ENCODE data around the gene SENP2. TPM values are rescaled to one million over a fixed set of nuclear protein-coding genes. Genes with fewer than 3 reads are reported as not detected.

Gene SENP2
- total RNA-seq, 1 experiment from 2014 or later = 27.0 TPM

DNA sequence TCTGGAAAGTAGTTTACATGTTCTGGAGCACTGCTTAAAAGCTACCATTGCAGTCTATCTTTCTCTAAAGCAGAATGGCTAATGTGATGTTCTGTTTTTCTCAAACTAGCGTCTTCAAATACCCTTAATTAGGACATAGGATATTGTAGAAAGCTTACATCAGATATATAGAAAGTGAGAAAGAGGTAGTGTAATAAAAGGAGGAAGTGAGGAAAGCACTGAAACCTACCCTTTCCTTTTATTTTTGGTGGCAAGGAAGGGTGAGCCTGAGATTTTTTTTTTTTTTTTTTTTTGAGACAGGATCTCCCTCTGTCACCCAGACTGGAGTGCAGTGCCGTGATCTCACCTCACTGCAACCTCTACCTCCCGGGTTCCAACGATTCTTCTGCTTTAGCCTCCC, 9.4 kb downstream of the SENP2 start:
- Mint-ChIP-seq H3K4me3 (ENCODE audit: unreplicated experiment) (no peak overlapping the region), H3K9me3 (ENCODE audit: unreplicated experiment) (no peaks in the 10 kb centered on the region), H3K36me3 (ENCODE audit: insufficient read depth, unreplicated experiment) (peaks cover 64% of the 10 kb centered on the region), H3K4me1 (ENCODE audit: insufficient read depth, unreplicated experiment) (no peaks in the 10 kb centered on the region), H3K27me3 (ENCODE audit: insufficient read depth, unreplicated experiment) (no peaks in the 10 kb centered on the region), H3K27ac (ENCODE audit: low read depth, unreplicated experiment) (no peak overlapping the region)
- no TSS peak for BruUV-seq (replicated peaks)
- TF ChIP-seq, protein P1, sequence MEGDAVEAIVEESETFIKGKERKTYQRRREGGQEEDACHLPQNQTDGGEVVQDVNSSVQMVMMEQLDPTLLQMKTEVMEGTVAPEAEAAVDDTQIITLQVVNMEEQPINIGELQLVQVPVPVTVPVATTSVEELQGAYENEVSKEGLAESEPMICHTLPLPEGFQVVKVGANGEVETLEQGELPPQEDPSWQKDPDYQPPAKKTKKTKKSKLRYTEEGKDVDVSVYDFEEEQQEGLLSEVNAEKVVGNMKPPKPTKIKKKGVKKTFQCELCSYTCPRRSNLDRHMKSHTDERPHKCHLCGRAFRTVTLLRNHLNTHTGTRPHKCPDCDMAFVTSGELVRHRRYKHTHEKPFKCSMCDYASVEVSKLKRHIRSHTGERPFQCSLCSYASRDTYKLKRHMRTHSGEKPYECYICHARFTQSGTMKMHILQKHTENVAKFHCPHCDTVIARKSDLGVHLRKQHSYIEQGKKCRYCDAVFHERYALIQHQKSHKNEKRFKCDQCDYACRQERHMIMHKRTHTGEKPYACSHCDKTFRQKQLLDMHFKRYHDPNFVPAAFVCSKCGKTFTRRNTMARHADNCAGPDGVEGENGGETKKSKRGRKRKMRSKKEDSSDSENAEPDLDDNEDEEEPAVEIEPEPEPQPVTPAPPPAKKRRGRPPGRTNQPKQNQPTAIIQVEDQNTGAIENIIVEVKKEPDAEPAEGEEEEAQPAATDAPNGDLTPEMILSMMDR (IDR thresholded peaks at IDR 0.05; ENCODE audit: unreplicated experiment) = no peak
- POLR2A ChIA-PET = interaction anchor here (0.6 to 2.0 kb wide), 4 partner anchors 9 to 281 kb away, joined by 3 to 10 read pairs (median 4); partner anchors contain the start of gene SENP2
- intact Hi-C loops (cut with micrococcal nuclease) = no loop called here
- DNase-seq (ENCODE audit: unreplicated experiment) = no peak
- CTCF ChIA-PET = interaction anchor here (0.8 to 2.3 kb wide), 4 partner anchors 9 to 64 kb away, joined by 3 to 11 read pairs (median 4); no protein-coding TSS in a partner anchor

GRCh38 chr3:185605566-185605965, 19.5 kb downstream of the SENP2 start:
- intact Hi-C loops (cut with micrococcal nuclease) = no loop called here
- ChIA-PET CTCF (interaction anchor here (0.5 to 1.2 kb wide), 2 partner anchors 17 to 26 kb away, joined by 3 read pairs; no protein-coding TSS in a partner anchor), POLR2A (interaction anchor here (1.6 kb wide), 1 partner anchor 19 kb away, joined by 8 read pairs; the partner anchor contains the start of gene SENP2)
- TF ChIP-seq, protein P1 (IDR thresholded peaks at IDR 0.05; ENCODE audit: unreplicated experiment) = no peak
- peaks cover 88% of the 10 kb centered on the region for H3K36me3 Mint-ChIP-seq (ENCODE audit: insufficient read depth, unreplicated experiment)
- no peaks in the 10 kb centered on the region for H3K9me3 Mint-ChIP-seq (ENCODE audit: unreplicated experiment)
- H3K4me3 Mint-ChIP-seq (ENCODE audit: unreplicated experiment) = no peak overlapping the region
- no peak for DNase-seq (ENCODE audit: unreplicated experiment)
- no TSS peak for BruUV-seq (replicated peaks)
- no peaks in the 10 kb centered on the region for H3K4me1 Mint-ChIP-seq (ENCODE audit: insufficient read depth, unreplicated experiment)
- no peaks in the 10 kb centered on the region for H3K27me3 Mint-ChIP-seq (ENCODE audit: insufficient read depth, unreplicated experiment)
- no peak overlapping the region for H3K27ac Mint-ChIP-seq (ENCODE audit: low read depth, unreplicated experiment)

- no peak for DNase-seq (ENCODE audit: unreplicated experiment)
- TF ChIP-seq, protein P1 (IDR thresholded peaks at IDR 0.05; ENCODE audit: unreplicated experiment) = no peak
- no peaks in the 10 kb centered on the region for H3K9me3 Mint-ChIP-seq (ENCODE audit: unreplicated experiment)
- BruUV-seq (replicated peaks) = no TSS peak
- no peaks in the 10 kb centered on the region for H3K27me3 Mint-ChIP-seq (ENCODE audit: insufficient read depth, unreplicated experiment)
- POLR2A ChIA-PET = interaction anchor here (1.6 kb wide), 1 partner anchor 20 kb away, joined by 8 read pairs; the partner anchor contains the start of gene SENP2
- CTCF ChIA-PET = interaction anchor here (1.2 kb wide), 1 partner anchor 17 kb away, joined by 3 read pairs; no protein-coding TSS in a partner anchor
- H3K27ac Mint-ChIP-seq (ENCODE audit: low read depth, unreplicated experiment) = no peak overlapping the region
- no peak overlapping the region for H3K4me3 Mint-ChIP-seq (ENCODE audit: unreplicated experiment)
- intact Hi-C loops (cut with micrococcal nuclease) = no loop called here
- no peaks in the 10 kb centered on the region for H3K4me1 Mint-ChIP-seq (ENCODE audit: insufficient read depth, unreplicated experiment)
- H3K36me3 Mint-ChIP-seq (ENCODE audit: insufficient read depth, unreplicated experiment) = peaks cover 93% of the 10 kb centered on the region
Measured at GRCh38 chr3:185606196-185606595, 20.1 kb downstream of the SENP2 start.

- BruUV-seq (replicated peaks) = no TSS peak
- H3K4me1 Mint-ChIP-seq (ENCODE audit: insufficient read depth, unreplicated experiment) = no peaks in the 10 kb centered on the region
- intact Hi-C loops (cut with micrococcal nuclease) = no loop called here
- no peak overlapping the region for H3K27ac Mint-ChIP-seq (ENCODE audit: low read depth, unreplicated experiment)
- peaks cover 84% of the 10 kb centered on the region for H3K36me3 Mint-ChIP-seq (ENCODE audit: insufficient read depth, unreplicated experiment)
- no peak for DNase-seq (ENCODE audit: unreplicated experiment)
- POLR2A ChIA-PET = interaction anchor here (2.0 kb wide), 1 partner anchor 27 kb away, joined by 8 read pairs; the partner anchor contains the start of gene SENP2
- H3K27me3 Mint-ChIP-seq (ENCODE audit: insufficient read depth, unreplicated experiment) = no peaks in the 10 kb centered on the region
- no peak overlapping the region for H3K4me3 Mint-ChIP-seq (ENCODE audit: unreplicated experiment)
- no peaks in the 10 kb centered on the region for H3K9me3 Mint-ChIP-seq (ENCODE audit: unreplicated experiment)
- CTCF ChIA-PET = no interaction called here
- TF ChIP-seq, protein P1 (IDR thresholded peaks at IDR 0.05; ENCODE audit: unreplicated experiment) = no peak
Measured at GRCh38 chr3:185613016-185613415, 26.9 kb downstream of the SENP2 start.

Measured in MCF 10A (cell line).